HL-60 (cell line): ENCODE measurements around the gene IFT81.

Source experiments
- CTCF ChIP-seq: IDR thresholded peaks from one replicate; pipeline ENCODE4 v1.5.1; 2011; ENCODE audit warnings: low read length, control low read depth, inconsistent platforms; ENCODE audit not compliant: insufficient read depth
- GABPA ChIP-seq: IDR thresholded peaks from 2 replicates; pipeline ENCODE4 v1.6.1; 2012; ENCODE audit warnings: low read depth
- REST ChIP-seq: IDR thresholded peaks from 2 replicates; pipeline ENCODE4 v1.6.1; 2012; ENCODE audit warnings: low read depth; ENCODE audit not compliant: insufficient replicate concordance

- TF ChIP-seq CTCF: no peak
- no peak for TF ChIP-seq GABPA
- no peak for TF ChIP-seq REST
These were observed 127.2 kb downstream of the IFT81 start for GRCh38 chr12:110251381-110251780.
